Activated T-helper 9 cell treated with anti-CD3 and anti-CD28 coated beads, Interleukin-2, amount 50 U/mL, for 16 hours (primary cell): ENCODE measurements around the gene UBXN6.

ENCODE experiments used
- DNase-seq: peaks from one replicate; pipeline ENCODE4 v3.0.0-alpha.2; 2020; ENCODE audit warnings: low read depth

UBXN6 gene

GRCh38 chr19:4403005-4403761 is 54.4 kb downstream of the UBXN6 start:
- no peak for DNase-seq

- DNase-seq = peak; percentile 98
These were observed 55.2 kb downstream of the UBXN6 start, which contains the start of gene CHAF1A for GRCh38 chr19:4402171-4403004. Gene CHAF1A, plus strand, starts transcription at chr19:4402640. Its CDS starts 123 bp downstream, at chr19:4402763.

DNA sequence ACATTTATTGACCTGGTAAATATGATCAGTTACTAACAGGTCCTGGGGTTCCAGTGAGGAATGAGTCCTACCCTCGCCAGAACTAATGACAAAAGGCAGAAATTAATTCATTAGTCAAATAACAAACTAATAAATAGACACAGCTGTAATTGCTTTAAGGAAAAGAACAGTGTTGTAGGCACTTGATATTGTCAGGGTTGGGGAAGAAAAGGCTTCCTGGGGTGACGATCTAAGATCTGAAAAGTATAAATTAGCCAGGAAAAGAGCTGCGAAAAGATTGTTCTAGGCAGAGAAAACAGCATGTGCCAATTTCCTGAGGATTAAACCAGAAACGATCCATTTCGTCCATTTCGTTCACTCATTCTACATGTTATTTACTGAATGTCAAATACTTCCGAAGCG is 55.8 kb downstream of the UBXN6 start:
- no peak for DNase-seq

DNA sequence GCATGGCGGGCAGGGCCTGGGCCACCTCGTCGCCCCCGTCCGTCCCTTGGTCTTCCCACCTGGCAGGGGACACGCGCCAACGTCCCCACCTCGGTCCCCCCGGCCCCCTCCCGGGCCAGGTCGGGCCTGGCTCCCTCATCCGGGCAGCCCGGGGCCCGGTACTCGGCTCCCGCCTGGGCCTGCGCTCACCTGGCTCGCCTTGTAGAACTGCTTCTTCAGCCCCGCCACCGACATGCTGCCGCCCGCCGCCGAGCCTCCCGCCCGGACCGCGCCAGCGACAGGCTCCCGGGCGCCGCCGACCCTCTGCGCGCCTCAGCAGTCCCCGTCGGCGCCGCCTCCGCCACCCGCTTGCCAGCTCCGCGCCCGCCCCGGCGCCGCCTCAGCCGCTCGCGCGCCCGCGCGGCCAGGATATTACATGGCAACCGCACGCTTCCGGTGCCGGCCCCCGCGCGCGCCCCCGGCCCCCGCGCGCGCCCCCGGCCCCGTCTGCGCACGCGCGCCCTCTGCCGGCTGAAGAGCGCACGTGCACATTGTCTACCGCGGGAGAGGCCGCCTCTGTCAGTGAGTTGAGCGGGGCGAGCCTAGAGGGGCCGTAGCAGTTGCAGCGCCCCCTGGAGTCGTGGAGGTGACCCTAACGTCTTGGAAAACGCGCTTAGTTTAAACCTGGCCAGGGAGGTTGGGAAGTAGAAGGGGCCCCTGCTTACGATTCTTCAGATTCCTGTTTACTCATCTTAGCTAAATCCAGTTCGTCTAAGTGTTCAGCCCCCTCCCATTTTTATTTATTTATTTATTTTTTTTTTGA is 57.3 kb downstream of the UBXN6 start, which contains the start of gene SH3GL1:
Gene SH3GL1 (minus strand): TSS at position 413 of the 802 bp plus-strand sequence. CDS start 179 bp downstream, at position 234.
- peak; percentile 88 for DNase-seq

DNA sequence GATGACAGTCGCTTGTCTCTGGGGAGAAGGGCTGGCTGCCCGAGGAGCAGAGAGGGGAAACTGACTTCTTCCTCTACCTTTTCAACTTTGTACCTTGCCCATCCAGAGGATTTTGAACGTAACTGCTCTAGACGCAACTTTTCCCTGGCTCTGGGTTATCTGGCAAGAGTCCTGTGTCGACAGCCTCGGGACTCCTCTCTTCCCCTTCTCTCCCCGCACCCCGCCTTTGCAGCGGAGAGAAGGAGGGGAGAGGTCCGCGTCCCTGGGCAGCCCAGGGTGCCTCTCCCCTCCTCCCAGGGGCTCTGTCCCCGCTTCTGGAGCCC is 57.8 kb downstream of the UBXN6 start:
- DNase-seq = no peak

GRCh38 chr19:4396949-4397783 is 60.4 kb downstream of the UBXN6 start:
- no peak for DNase-seq
